Liver (tissue), 9 donors: ENCODE data around the gene FBXO21. TPM values are rescaled to one million over a fixed set of nuclear protein-coding genes. Genes with fewer than 3 reads are reported as not detected.

Experiments used
- DNase-seq: peaks from one replicate; pipeline ENCODE4 v3.0.0-alpha.2; 2017; ENCODE audit warnings: low spot score
- H3K27ac ChIP-seq, 2 donors: one replicate each; pipeline ENCODE4 v1.7.0; 2013; ENCODE audit warnings: inconsistent platforms in 2 of 2, low read length in 2 of 2, control low read depth in 1 of 2, low read depth in 1 of 2, mild to moderate bottlenecking in 1 of 2
- H3K27me3 ChIP-seq, 4 donors: one replicate each; pipeline versions ENCODE4 v1.6.1 to v1.7.0; 2013; ENCODE audit warnings: low read length in 3 of 4, inconsistent platforms in 1 of 4, mild to moderate bottlenecking in 1 of 4, moderate library complexity in 1 of 4; ENCODE audit not compliant: control insufficient read depth in 4 of 4, insufficient read depth in 4 of 4
- H3K36me3 ChIP-seq, 4 donors: one replicate each; pipeline versions ENCODE4 v1.6.1 to v1.7.0; 2013; ENCODE audit warnings: low read length in 3 of 4, mild to moderate bottlenecking in 3 of 4, low read depth in 1 of 4, moderate library complexity in 1 of 4; ENCODE audit not compliant: control insufficient read depth in 4 of 4, insufficient read depth in 3 of 4
- H3K4me1 ChIP-seq, 4 donors: one replicate each; pipeline versions ENCODE4 v1.6.1 to v1.7.0; 2013; ENCODE audit warnings: low read length in 3 of 4, mild to moderate bottlenecking in 3 of 4, moderate library complexity in 1 of 4; ENCODE audit not compliant: control insufficient read depth in 4 of 4, insufficient read depth in 4 of 4
- H3K4me3 ChIP-seq, 3 donors: one replicate each; pipeline versions ENCODE4 v1.6.1 to v1.7.0; 2013; ENCODE audit warnings: low read length in 3 of 3, control low read depth in 1 of 3, low read depth in 1 of 3, mild to moderate bottlenecking in 1 of 3
- H3K9ac ChIP-seq, 2 donors: one replicate each; pipeline ENCODE4 v1.7.0; 2013; ENCODE audit warnings: low read length in 2 of 2, mild to moderate bottlenecking in 2 of 2, moderate library complexity in 2 of 2, control low read depth in 1 of 2, low read depth in 1 of 2
- H3K9me3 ChIP-seq, 4 donors: one replicate each; pipeline versions ENCODE4 v1.6.1 to v1.7.0; 2013; ENCODE audit warnings: low read length in 3 of 4; ENCODE audit not compliant: control insufficient read depth in 4 of 4
- ATF3 ChIP-seq: IDR thresholded peaks from 2 replicates; pipeline ENCODE4 v1.6.1; 2016; ENCODE audit warnings: antibody characterized with exemption
- EGR1 ChIP-seq, 2 donors: IDR thresholded peaks; 2 replicates each; pipeline ENCODE4 v1.6.1; 2016 to 2018; ENCODE audit warnings: antibody characterized with exemption in 2 of 2, low read depth in 2 of 2
- FOXA1 ChIP-seq: IDR thresholded peaks from 2 replicates; pipeline ENCODE4 v1.6.1; 2016; ENCODE audit warnings: antibody characterized with exemption
- FOXA2 ChIP-seq: IDR thresholded peaks from 2 replicates; pipeline ENCODE4 v1.6.1; 2016; ENCODE audit warnings: antibody characterized with exemption
- HNF4A ChIP-seq, 2 donors: conservative IDR thresholded peaks; 2 replicates each; pipeline ENCODE4 v1.6.1; 2016; ENCODE audit warnings: antibody characterized with exemption in 2 of 2, mild to moderate bottlenecking in 2 of 2
- JUND ChIP-seq, 2 donors: IDR thresholded peaks; 2 replicates each; pipeline ENCODE4 v1.6.1; 2016; ENCODE audit warnings: antibody characterized with exemption in 2 of 2
- MAX ChIP-seq: IDR thresholded peaks from 2 replicates; pipeline ENCODE4 v1.6.1; 2016; ENCODE audit warnings: antibody characterized with exemption
- RAD21 ChIP-seq, 2 donors: IDR thresholded peaks; 2 replicates each; pipeline ENCODE4 v1.6.1; 2016; ENCODE audit warnings: antibody characterized with exemption in 2 of 2, mild to moderate bottlenecking in 2 of 2
- REST ChIP-seq: IDR thresholded peaks from 2 replicates; pipeline ENCODE4 v1.6.1; 2016; ENCODE audit warnings: antibody characterized with exemption, mild to moderate bottlenecking
- SP1 ChIP-seq: IDR thresholded peaks from 2 replicates; pipeline ENCODE4 v1.6.1; 2018; ENCODE audit warnings: antibody characterized with exemption, mild to moderate bottlenecking
- TAF1 ChIP-seq: conservative IDR thresholded peaks from 2 replicates; pipeline ENCODE4 v1.6.1; 2016; ENCODE audit warnings: antibody characterized with exemption, mild to moderate bottlenecking
- YY1 ChIP-seq: IDR thresholded peaks from 2 replicates; pipeline ENCODE4 v1.6.1; 2016; ENCODE audit warnings: antibody characterized with exemption, mild to moderate bottlenecking
- ZBTB33 ChIP-seq: IDR thresholded peaks from 2 replicates; pipeline ENCODE4 v1.6.1; 2016; ENCODE audit warnings: antibody characterized with exemption
- WGBS: extraction: QIAGEN DNeasy Blood & Tissue Kit; methylation state at CpG from one replicate; pipeline ENCODE4 v1.1.7; 2013; 5-methylcytosine and 5-hydroxymethylcytosine counted together
- polyA plus RNA-seq, 2 donors: library from polyadenylated mRNA; stranded (reverse) in 1 of 2; unstranded in 1 of 2; fragments of 200-250 nt in 1 of 2; fragments of >200 nt in 1 of 2; fragmentation: Nextera tagmentation in 1 of 2; extraction: Ambion mirVana in 1 of 2; gene quantifications; one replicate each; pipeline versions ENCODE4 v1.2.1 to v1.2.3, GENCODE V29; 2013 to 2015
- total RNA-seq, 2 donors: library from RNA; depleted of rRNA; stranded (reverse); fragments of >200 nt; gene quantifications; one replicate each; pipeline ENCODE4 v1.2.3, GENCODE V29; 2014
- donor health status: healthy.
- donor health status: healthy.
- donor health status: healthy.
- donor health status: healthy.
- donor health status: healthy.

The FBXO21 gene
- total and polyA plus RNA-seq, 4 donors: 12.9 to 54.4 (median 21.1) TPM

GRCh38 chr12:117209626-117210025 lies 19.4 kb upstream of the FBXO21 start:
- Histone ChIP-seq H3K36me3 (no peaks in the 10 kb centered on the region), H3K4me1 (peaks cover 0 to 17% (median 8%) of the 10 kb centered on the region in 4 donors), H3K27me3 (no peaks in the 10 kb centered on the region), H3K27ac (no peak overlapping the region), H3K9ac (no peak overlapping the region), H3K4me3 (no peak overlapping the region), H3K9me3 (no peaks in the 10 kb centered on the region)
- DNase-seq: no peak
- WGBS: 79% methylated on average over 3 of the region's 3 CpGs
- no peak for TF ChIP-seq RAD21 (IDR thresholded peaks at IDR 0.05)
- no peak for TF ChIP-seq EGR1 (IDR thresholded peaks at IDR 0.05; ENCODE audit: low read depth in 2 of 2)
- no peak for TF ChIP-seq YY1
- no peak for TF ChIP-seq FOXA2
- TF ChIP-seq JUND (IDR thresholded peaks at IDR 0.05): no peak
- TF ChIP-seq TAF1: no peak
- no peak for TF ChIP-seq REST
- TF ChIP-seq ATF3: no peak
- no peak for TF ChIP-seq SP1

- no peak overlapping the region for H3K4me3 ChIP-seq
- no peaks in the 10 kb centered on the region for H3K36me3 ChIP-seq
- peak in 1 of 2 donors; percentile 51 for TF ChIP-seq HNF4A (conservative IDR thresholded peaks at IDR 0.05)
- no peak for TF ChIP-seq ZBTB33
- TF ChIP-seq RAD21 (IDR thresholded peaks at IDR 0.05): no peak
- TF ChIP-seq FOXA1: no peak
- no peak for TF ChIP-seq REST
- no peak for TF ChIP-seq YY1
- no peak for TF ChIP-seq MAX
- WGBS: 81% methylated on average over 13 of the region's 13 CpGs
- H3K4me1 ChIP-seq: peaks cover 0 to 17% (median 8%) of the 10 kb centered on the region in 4 donors
- no peak overlapping the region for H3K27ac ChIP-seq
- DNase-seq: no peak
- H3K9me3 ChIP-seq: no peaks in the 10 kb centered on the region
- no peaks in the 10 kb centered on the region for H3K27me3 ChIP-seq
- H3K9ac ChIP-seq: no peak overlapping the region
These were observed 18.7 kb upstream of the FBXO21 start for GRCh38 chr12:117208811-117209455.
